Gastrocnemius medialis (tissue), 4 donors: ENCODE measurements around the gene BCL6B. TPM values are rescaled to one million over a fixed set of nuclear protein-coding genes. Genes with fewer than 3 reads are reported as not detected.
"Not testable (repeated sequence)": the region's sequence is repeated elsewhere in the genome, so short reads cannot be mapped to it uniquely, and the experiment has no call there.

ENCODE experiments used
- ATAC-seq, 2 donors: fragments of 150-250 bp; one replicate each; pipeline ENCODE4 v1.9.1; 2016
- DNase-seq, 2 donors: peaks; one replicate each; pipeline ENCODE4 v3.0.0-alpha.2; 2019
- H3K27ac ChIP-seq, 4 donors: fragments of 200-600 bp; sonication (generic); 1 replicate in 1 of 4; 2 replicates in 3 of 4; pipeline ENCODE4 v1.5.1; 2016 to 2018; ENCODE audit warnings: mild to moderate bottlenecking in 2 of 4, moderate library complexity in 1 of 4
- H3K27me3 ChIP-seq, 3 donors: fragments of 200-600 bp; sonication (generic) in 2 of 3; 1 replicate in 1 of 3; 2 replicates in 2 of 3; pipeline versions ENCODE4 v1.5.1 to v1.6.0; 2016 to 2019; ENCODE audit warnings: mild to moderate bottlenecking in 1 of 3, moderate library complexity in 1 of 3
- H3K36me3 ChIP-seq, 2 donors: fragments of 200-600 bp; sonication (generic) in 1 of 2; one replicate each; pipeline ENCODE4 v1.5.1; 2017 to 2018
- H3K4me1 ChIP-seq, 2 donors: fragments of 200-600 bp; sonication (generic) in 1 of 2; one replicate each; pipeline ENCODE4 v1.5.1; 2016 to 2017; ENCODE audit warnings: mild to moderate bottlenecking in 2 of 2
- H3K4me3 ChIP-seq, 4 donors: fragments of 200-600 bp; sonication (generic) in 3 of 4; 1 replicate in 1 of 4; 2 replicates in 3 of 4; pipeline ENCODE4 v1.5.1; 2016 to 2019; ENCODE audit warnings: mild to moderate bottlenecking in 2 of 4
- H3K9me3 ChIP-seq, 3 donors: fragments of 200-600 bp; sonication (generic) in 2 of 3; 1 replicate in 1 of 3; 2 replicates in 2 of 3; pipeline ENCODE4 v1.5.1; 2016 to 2019
- POLR2A ChIP-seq, 2 donors: fragments of 450-650 bp; IDR thresholded peaks; one replicate each; pipeline ENCODE4 v1.6.1; 2017; ENCODE audit warnings: antibody characterized with exemption in 2 of 2, mild to moderate bottlenecking in 2 of 2, moderate library complexity in 2 of 2
- in situ Hi-C, 4 donors: fragments of 200-750 bp; cut with MboI; loops; one replicate each; pipeline versions ENCODE4 v1.15.0 to v1.8.0; 2017; ENCODE audit warnings: low sequenced_read_pairs in 4 of 4
- intact Hi-C: fragments of 100-400 bp; cut with DNase I; formaldehyde crosslinking; loops from one replicate; pipeline ENCODE4 v1.15.1; 2023; ENCODE audit warnings: low total_unique reads
- total RNA-seq, 4 donors: library from RNA; depleted of rRNA; stranded (reverse); fragments of >200 nt; gene quantifications; one replicate each; pipeline versions ENCODE4 v1.1.0 to v1.2.3, GENCODE V29; 2016
- TF ChIP-seq, protein P1 (sequence below), 5 experiments: fragments of 450-650 bp in 3 of 5; fragments of 200-600 bp in 2 of 5; sonication (generic) in 2 of 5; IDR thresholded peaks in 4 of 5; conservative IDR thresholded peaks in 1 of 5; 1 replicate in 4 of 5; 2 replicates in 1 of 5; pipeline ENCODE4 v1.5.1; 2016 to 2019; ENCODE audit warnings: antibody characterized with exemption in 5 of 5, mild to moderate bottlenecking in 3 of 5, moderate library complexity in 3 of 5

BCL6B gene
- total RNA-seq, 4 donors from 2014 or later: 1.2 to 3.9 (median 2.1) TPM

DNA sequence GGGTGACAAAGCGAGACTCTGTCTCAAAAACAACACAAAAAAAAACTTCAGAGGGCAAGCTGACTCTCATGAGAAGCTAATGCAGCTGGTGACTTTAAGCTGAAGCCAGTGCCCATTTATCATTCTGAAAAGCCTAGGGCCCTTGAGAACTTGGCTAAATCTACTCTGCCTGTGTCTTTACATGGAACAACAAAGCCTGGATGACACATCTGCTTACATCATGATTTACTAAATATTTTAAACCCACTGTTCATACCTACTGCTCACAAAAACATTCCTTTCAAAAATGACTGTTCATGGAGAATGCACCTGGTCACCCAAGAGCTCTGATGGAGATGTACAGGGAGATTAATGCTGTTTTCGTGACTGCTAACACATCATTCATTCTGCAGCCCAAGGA is 33.1 kb upstream of the BCL6B start:
- DNase-seq: no peak
- in situ Hi-C loops (no loop called here), intact Hi-C loops (no loop called here)
- Histone ChIP-seq H3K27me3 (no peaks in the 10 kb centered on the region), H3K9me3 (no peaks in the 10 kb centered on the region), H3K4me3 (no peak overlapping the region), H3K27ac (no peak overlapping the region), H3K36me3 (no peaks in the 10 kb centered on the region), H3K4me1 (no peaks in the 10 kb centered on the region)
- TF ChIP-seq, protein P1, sequence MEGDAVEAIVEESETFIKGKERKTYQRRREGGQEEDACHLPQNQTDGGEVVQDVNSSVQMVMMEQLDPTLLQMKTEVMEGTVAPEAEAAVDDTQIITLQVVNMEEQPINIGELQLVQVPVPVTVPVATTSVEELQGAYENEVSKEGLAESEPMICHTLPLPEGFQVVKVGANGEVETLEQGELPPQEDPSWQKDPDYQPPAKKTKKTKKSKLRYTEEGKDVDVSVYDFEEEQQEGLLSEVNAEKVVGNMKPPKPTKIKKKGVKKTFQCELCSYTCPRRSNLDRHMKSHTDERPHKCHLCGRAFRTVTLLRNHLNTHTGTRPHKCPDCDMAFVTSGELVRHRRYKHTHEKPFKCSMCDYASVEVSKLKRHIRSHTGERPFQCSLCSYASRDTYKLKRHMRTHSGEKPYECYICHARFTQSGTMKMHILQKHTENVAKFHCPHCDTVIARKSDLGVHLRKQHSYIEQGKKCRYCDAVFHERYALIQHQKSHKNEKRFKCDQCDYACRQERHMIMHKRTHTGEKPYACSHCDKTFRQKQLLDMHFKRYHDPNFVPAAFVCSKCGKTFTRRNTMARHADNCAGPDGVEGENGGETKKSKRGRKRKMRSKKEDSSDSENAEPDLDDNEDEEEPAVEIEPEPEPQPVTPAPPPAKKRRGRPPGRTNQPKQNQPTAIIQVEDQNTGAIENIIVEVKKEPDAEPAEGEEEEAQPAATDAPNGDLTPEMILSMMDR (IDR thresholded peaks at IDR 0.05 in 4 of 5, conservative IDR thresholded peaks at IDR 0.05 in 1 of 5): no peak
- no peak for TF ChIP-seq POLR2A (IDR thresholded peaks at IDR 0.05)
- no peak for ATAC-seq

DNA sequence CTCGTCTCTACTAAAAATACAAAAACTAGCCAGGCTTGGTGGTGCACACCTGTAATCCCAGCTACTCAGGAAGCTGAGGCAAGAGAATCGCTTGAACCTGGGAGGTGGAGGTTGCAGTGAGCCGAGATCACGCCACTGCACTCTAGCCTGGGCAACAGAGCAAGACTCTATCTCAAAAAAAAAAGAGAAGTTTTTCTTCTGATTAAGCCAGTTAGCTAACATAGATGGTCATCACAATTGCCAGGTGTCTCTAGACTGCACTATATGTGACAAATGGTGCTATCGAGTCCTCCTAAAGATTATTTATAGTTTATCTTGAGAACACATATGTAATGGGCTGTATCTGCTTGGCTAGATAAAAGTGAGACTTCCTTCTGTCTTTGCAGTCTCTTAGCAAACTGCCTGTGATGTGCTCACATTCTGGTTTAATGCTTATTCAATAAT is 29.2 kb upstream of the BCL6B start:
- H3K27ac ChIP-seq, H3K9me3 ChIP-seq, H3K4me1 ChIP-seq, in situ Hi-C loops, DNase-seq, ATAC-seq, intact Hi-C loops, H3K4me3 ChIP-seq, H3K36me3 ChIP-seq: not testable (repeated sequence)
- peaks cover 0 to 15% (median 8%) of the 10 kb centered on the region in 3 donors for H3K27me3 ChIP-seq

DNA sequence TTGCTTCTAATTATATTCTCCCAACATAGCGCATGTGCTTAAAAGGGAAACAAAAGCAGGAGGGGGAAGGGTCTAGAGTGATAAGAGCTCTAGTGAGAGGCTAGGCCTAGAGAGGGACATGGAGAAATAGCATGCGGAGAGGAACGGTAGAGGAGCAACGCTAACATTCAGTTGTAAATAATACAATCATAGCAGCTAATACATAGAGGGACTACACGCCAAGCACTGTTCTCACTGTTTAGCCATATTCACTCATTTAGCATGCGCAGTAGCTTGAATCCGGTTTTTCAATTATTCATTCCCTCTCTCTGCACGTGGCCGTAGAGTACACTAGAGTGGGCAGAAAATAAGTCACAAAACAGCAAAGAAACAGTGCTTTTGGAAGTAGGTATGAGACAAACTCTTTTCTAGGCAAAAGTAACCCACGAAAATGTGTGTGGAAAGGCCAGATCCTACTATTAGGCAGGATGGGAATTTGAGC is 28.7 kb upstream of the BCL6B start:
- ATAC-seq (no peak), DNase-seq (no peak)
- Histone ChIP-seq H3K27ac (no peak overlapping the region), H3K36me3 (peaks cover 0 to under 1% of the 10 kb centered on the region in 2 donors), H3K27me3 (peaks cover 0 to 15% (median 8%) of the 10 kb centered on the region in 3 donors), H3K9me3 (no peaks in the 10 kb centered on the region), H3K4me1 (no peaks in the 10 kb centered on the region), H3K4me3 (no peak overlapping the region)
- in situ Hi-C loops: no loop called here
- TF ChIP-seq, protein P1 (IDR thresholded peaks at IDR 0.05 in 4 of 5, conservative IDR thresholded peaks at IDR 0.05 in 1 of 5): no peak
- no peak for TF ChIP-seq POLR2A (IDR thresholded peaks at IDR 0.05)
- intact Hi-C loops: no loop called here

DNA sequence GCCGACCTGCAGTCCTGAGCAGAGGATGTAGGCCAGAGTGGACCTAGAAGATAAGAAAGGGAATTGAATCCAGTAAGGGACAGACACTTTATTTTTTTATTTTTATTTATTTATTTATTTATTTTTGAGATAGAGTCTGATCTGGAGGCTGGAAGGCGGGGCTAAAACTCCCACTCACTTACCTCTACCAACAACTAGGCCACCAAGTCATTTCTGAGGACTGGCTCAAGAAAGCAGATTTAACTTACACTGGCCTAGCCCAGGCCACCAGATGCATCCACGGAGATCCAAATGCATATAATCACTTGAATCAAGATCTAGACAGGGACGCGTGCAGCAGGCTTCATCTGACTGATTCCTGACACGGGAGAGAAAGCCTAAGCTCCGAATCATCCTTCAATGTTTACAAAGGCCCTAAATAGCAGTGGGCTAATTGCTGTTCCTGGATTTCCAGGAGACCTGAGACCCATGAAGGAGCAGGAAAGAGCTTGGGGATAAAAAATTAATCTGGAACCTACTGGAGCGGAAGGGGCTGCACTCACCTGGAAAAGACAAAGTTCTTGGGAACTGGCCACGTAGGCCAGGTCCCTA is 28.1 kb upstream of the BCL6B start:
- TF ChIP-seq, protein P1 (IDR thresholded peaks at IDR 0.05 in 4 of 5, conservative IDR thresholded peaks at IDR 0.05 in 1 of 5): no peak
- no peak for TF ChIP-seq POLR2A (IDR thresholded peaks at IDR 0.05)
- Histone ChIP-seq H3K9me3 (no peaks in the 10 kb centered on the region), H3K27me3 (peaks cover 0 to 15% (median 8%) of the 10 kb centered on the region in 3 donors), H3K4me3 (no peak overlapping the region), H3K27ac (no peak overlapping the region), H3K4me1 (no peaks in the 10 kb centered on the region), H3K36me3 (peaks cover 0 to 5% of the 10 kb centered on the region in 2 donors)
- DNase-seq: no peak
- ATAC-seq: no peak
- in situ Hi-C loops: no loop called here
- intact Hi-C loops: no loop called here

DNA sequence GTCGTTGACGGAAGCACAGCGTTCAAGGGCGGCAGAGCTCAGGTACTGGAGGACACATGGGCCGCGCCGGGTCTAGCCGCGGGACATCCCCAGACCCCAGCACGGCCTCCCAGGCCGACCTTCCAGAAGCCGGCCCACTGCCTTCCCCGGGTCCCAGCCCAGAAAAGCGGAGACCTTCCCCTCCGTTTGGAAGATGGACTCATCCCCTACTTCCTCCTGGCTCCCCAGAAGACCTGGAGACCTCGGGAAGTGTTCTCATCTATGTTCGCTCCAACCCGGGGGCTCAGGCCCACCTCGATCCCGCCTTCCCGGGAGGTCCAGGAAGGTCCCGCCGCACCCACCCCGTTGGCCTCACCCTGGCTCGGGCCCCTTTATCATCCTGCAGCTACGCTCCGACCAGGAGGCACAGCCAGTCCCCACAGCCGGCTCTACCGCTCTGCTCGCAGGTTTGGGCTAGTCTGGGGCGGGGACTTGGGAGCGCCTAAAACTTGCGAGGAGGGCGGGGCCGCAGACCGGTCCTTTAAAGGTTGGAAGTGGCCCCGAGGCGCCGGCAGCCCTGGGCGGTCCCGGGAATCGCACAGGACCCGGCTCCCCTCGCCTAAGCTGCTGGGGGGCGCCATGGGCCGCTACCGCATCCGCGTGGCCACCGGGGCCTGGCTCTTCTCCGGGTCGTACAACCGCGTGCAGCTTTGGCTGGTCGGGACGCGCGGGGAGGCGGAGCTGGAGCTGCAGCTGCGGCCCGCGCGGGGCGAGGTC is 27.2 kb upstream of the BCL6B start, which contains the start of gene ALOX12:
ALOX12 (plus strand) TSS at position 550 of the 756 bp plus-strand sequence; CDS start at position 619, 69 bp downstream.
- in situ Hi-C loops: no loop called here
- H3K4me1 ChIP-seq: no peaks in the 10 kb centered on the region
- intact Hi-C loops: no loop called here
- H3K36me3 ChIP-seq: peaks cover 0 to 13% of the 10 kb centered on the region in 2 donors
- H3K9me3 ChIP-seq: no peaks in the 10 kb centered on the region
- DNase-seq (no peak), ATAC-seq (no peak)
- H3K27ac ChIP-seq: no peak within 1 kb of the TSS
- peak within 1 kb of the TSS; percentile 13 to 30 (median 28) for H3K4me3 ChIP-seq
- H3K27me3 ChIP-seq: peaks cover 0 to 15% (median 8%) of the 10 kb centered on the region in 3 donors
- no peak for TF ChIP-seq POLR2A (IDR thresholded peaks at IDR 0.05)
- TF ChIP-seq, protein P1 (IDR thresholded peaks at IDR 0.05 in 4 of 5, conservative IDR thresholded peaks at IDR 0.05 in 1 of 5): no peak
